NCI-H82 (cell line): ENCODE measurements around the gene MRM3.
"Not testable (repeated sequence)": the region's sequence is repeated elsewhere in the genome, so short reads cannot be mapped to it uniquely, and the experiment has no call there.

Experiments
- DNase-seq: peaks from one replicate; lab custom pipeline; 2025; lab: John Stamatoyannopoulos, UW

The MRM3 gene

DNA sequence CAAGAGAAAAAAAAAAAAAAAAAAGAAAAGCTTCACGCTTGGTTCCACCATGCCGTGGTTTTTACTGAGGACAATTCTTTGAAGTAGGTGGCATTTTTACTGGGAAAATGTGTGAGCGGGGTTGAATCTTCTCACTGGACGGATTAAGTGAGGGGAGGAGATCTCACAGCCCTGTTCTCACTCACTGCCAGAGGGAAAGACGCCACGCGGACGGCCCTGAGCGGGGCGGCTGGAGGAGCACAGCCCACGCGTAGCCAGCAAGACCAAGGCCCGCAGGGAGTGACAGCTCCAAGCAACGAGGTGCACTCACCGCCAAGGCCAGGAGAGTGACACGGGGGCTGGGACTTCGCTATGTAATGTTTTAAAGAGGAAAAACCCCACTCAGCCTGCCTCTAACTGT lies 43.1 kb downstream of the MRM3 start:
- no peak for DNase-seq

DNA sequence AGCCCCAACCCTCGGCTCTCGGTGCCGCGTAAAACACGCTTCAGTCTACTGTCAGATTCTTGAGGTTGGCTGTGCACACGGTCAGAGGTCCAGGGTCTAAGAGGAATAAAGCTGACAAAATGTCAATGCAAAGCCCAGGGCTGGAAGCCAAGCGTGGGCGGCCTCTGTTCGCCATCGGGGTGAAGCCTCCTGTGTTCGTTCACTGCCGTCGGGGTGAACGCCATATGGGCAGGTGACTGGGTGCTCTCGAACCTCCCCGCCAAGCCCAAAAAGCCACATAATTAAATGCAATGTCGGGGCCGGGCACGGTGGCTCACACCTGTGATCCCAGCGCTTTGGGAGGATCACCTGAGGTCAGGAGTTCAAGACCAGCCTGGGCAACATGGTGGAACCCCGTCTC lies 44.6 kb downstream of the MRM3 start:
- DNase-seq: no peak

DNA sequence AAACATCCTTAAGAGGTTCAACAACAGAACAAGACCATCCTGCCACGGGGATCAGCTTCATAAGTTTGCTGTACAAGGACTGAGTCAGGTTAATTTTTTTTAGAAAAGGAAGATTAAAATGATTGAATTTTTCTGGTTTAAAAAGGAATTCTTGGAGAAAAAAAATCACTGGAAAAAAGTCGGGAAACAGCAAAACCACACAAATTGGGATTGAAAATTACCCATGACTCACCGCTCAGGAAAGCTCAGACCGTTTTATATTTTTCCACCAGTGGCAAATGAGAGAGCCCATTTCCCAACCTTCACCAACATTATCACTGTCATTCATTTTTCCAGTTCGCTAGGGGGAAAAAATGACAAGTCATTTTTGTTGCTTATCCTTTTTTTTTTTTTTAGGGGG lies 46.6 kb downstream of the MRM3 start:
- DNase-seq: no peak

DNA sequence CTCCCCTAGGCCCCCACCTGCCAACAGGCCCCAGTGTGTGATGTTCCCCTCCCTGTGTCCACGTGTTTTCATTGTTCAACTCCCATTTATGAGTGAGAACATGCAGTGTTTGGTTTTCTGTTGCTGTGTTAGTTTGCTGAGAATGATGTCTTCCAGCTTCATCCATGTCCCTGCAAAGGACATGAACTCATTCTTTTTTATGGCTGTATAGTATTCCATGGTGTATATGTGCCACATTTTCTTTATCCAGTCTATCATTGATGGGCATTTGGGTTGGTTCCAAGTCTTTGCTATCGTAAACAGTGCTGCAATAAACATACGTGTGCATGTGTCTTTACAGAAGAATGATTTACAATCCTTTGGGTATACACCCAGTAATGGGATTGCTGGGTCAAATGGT lies 47.5 kb downstream of the MRM3 start:
- not testable (repeated sequence) for DNase-seq

DNA sequence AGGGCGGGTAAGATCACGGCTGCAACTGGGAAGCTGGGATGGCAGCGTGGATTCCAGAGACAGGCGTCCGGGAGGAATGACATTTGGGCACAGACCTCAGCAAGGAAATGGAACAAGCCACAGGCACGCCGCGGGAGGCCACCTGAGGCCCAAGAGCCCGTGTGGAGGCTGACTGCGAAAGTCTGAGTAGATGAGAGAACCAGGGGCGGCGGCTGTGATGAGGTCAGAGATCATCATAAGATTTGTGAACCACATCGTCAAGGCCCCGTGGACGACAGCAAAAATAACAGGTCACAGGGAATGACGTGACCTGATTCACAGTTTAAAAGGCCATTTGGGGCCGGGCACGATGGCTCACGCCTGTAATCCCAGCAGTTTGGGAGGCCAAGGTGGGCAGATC lies 48.2 kb downstream of the MRM3 start:
- no peak for DNase-seq

DNA sequence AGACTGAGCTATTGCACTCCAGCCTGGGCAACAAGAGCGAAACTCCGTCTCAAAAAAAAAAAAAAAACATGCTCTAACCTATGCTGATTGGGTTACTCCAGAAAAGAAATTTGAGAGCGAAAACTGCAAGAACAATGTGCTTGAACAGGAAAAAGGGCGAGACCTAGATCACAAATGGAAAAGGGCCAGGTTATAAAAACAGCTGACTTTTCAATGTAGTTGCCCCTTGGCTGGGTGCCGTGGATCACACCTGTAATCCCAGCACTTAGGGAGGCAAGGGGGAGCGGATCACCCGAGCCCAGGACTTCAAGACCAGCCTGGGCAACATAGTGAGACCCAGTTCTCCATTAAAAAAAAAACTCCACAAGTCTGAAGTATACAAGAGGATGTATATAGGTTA lies 48.8 kb downstream of the MRM3 start:
- DNase-seq: no peak

DNA sequence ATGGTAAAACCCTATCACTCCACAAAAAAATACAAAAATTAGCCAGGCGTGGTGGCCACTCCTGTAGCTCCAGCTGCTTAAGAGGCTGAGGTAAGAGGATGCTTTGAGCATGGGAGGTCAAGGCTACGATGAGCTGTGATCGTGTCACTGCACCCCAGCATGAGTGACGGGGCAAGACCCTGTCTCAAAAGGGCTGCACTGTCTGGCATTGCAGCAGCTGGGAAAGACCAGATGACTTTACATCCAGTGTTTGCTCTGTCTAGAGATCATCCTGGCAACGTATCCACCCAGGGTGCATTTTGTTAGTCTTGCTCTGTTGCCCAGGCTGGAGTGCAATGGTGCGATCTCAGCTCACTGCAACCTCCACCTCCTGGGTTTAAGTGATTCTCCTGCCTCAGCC lies 52.0 kb downstream of the MRM3 start:
- DNase-seq: peak; percentile 52

DNA sequence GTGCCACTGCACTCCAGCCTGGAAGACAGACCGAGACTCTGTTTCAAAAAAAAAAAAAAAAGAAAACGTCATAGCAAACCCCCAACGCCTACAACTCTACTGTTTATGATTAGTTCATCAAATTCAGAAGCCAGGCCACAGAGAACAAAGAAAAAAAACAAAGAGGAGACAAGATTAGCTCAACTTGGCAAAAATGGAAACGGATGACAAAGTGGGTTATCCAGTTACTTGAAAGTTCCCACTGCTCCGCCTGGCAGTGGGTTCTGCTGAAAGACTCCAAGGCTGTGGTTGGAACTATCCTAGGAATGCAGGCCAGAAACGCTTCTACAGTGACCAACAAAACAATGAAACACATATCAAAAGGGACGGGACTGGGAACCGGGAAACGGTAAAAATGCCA lies 53.1 kb downstream of the MRM3 start:
- DNase-seq: no peak

DNA sequence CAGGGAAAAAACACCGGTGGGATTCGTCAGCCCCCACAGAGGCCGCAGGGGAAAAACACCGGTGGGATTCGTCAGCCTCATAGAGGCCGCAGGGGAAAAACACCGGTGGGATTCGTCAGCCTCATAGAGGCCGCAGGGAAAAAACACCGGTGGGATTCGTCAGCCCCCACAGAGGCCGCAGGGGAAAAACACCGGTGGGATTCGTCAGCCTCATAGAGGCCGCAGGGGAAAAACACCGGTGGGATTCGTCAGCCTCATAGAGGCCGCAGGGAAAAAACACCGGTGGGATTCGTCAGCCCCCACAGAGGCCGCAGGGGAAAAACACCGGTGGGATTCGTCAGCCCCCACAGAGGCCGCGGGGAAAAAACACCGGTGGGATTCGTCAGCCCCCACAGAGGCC lies 53.6 kb downstream of the MRM3 start:
- not testable (repeated sequence) for DNase-seq

DNA sequence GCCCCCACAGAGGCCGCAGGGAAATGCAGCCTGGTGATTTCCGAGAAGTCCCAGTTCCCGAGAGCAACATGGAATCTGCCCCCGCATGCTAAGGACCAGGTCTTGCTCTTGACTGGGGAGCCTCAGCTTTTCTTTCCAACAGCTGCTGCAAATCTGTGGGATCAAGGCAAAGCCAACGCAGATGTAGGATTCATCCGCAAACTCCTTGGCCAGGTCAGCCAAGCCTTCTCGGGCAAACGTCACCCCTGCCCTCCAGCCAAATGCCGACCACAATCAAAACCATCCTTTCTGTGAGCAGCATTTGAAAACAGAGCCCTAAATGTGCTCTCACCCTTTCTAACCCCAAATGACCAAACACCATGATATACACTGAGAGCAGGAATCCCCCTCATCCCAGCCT lies 54.0 kb downstream of the MRM3 start:
- DNase-seq: peak; percentile 59

DNA sequence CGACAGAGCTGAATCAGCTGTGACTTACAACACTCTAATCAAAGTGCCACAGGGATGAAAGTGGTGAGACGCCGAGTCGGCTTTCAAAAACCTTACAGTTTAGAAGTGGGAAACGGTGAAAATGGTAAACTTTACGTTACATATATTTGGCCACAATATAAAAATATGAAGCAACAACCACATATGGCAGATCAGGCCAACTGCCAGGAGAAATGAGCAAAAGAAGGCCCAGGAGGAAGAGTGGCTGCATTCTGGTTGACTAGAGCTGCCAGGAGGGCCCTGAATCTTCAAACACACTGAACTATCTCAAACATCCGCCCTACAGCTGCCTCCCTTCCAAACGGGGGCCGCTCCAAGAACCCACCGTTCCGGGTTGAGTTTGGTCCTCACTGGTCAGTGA lies 56.3 kb downstream of the MRM3 start:
- DNase-seq: no peak

DNA sequence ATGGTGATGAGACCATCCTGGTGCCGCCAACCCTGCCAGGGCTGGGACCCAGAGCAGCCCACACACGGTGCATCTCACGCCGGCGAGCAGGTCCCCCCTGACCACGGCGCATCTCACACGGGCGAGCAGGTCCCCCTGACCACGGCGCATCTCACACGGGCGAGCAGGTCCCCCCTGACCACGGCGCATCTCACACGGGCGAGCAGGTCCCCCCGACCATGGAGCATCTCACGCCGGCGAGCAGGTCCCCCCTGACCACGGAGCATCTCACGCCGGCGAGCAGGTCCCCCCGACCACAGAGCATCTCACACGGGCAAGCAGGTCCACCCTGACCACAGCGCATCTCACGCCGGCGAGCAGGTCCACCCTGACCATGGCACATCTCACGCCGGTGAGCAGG lies 59.2 kb downstream of the MRM3 start:
- no peak for DNase-seq
